ENCODE data around the gene PCBP1. TPM values are rescaled to one million over a fixed set of nuclear protein-coding genes. Genes with fewer than 3 reads are reported as not detected.

Gene PCBP1
- total and polyA plus RNA-seq, 9 of the 15 experiments (the other 6 are each of a cell fraction or from before 2014, with no cell fraction given), result 19.2 to 407 (median 78.1) TPM

- no peak for TF ChIP-seq SLC30A9 (CRISPR knock-in tag; IDR thresholded peaks at IDR 0.05)
- no peak for TF ChIP-seq MECOM (CRISPR knock-in tag; IDR thresholded peaks at IDR 0.05)
- no peak for TF ChIP-seq ZKSCAN3 (CRISPR knock-in tag; IDR thresholded peaks at IDR 0.05)
- no peak for TF ChIP-seq MXD1 (CRISPR knock-in tag; IDR thresholded peaks at IDR 0.05; ENCODE audit: borderline replicate concordance, poor library complexity, severe bottlenecking)
- no peak for TF ChIP-seq CCAR2 (IDR thresholded peaks at IDR 0.05; ENCODE audit: low read depth, low read length)
- no peak for TF ChIP-seq EZH2 (IDR thresholded peaks at IDR 0.05; ENCODE audit: borderline replicate concordance, low read depth, low read length)
- TF ChIP-seq SMARCC2 (IDR thresholded peaks at IDR 0.05; ENCODE audit: low read depth), result no peak
- TF ChIP-seq ELK1 (CRISPR knock-in tag; IDR thresholded peaks at IDR 0.05), result no peak
- TF ChIP-seq BHLHE40 (IDR thresholded peaks at IDR 0.05; ENCODE audit: low read length), result peak; percentile 80
- TF ChIP-seq CLOCK (CRISPR knock-in tag; IDR thresholded peaks at IDR 0.05; ENCODE audit: borderline replicate concordance), result no peak
- TF ChIP-seq CEBPB (tag; IDR thresholded peaks at IDR 0.05), result peak; percentile 69
- TF ChIP-seq DMBX1 (CRISPR knock-in tag; IDR thresholded peaks at IDR 0.05; ENCODE audit: borderline replicate concordance), result peak; percentile 35; the same call in 1 of the 2 replicates
- peak in 1 of 2 experiments; percentile 26; a peak in 1 of 4 replicates for TF ChIP-seq SIX5 (IDR thresholded peaks at IDR 0.05; ENCODE audit: borderline replicate concordance in 1 of 2, insufficient read depth in 1 of 2, low read depth in 1 of 2, low read length in 2 of 2)
- TF ChIP-seq CHCHD3 (CRISPR knock-in tag; IDR thresholded peaks at IDR 0.05), result no peak
- TF ChIP-seq, protein P1, sequence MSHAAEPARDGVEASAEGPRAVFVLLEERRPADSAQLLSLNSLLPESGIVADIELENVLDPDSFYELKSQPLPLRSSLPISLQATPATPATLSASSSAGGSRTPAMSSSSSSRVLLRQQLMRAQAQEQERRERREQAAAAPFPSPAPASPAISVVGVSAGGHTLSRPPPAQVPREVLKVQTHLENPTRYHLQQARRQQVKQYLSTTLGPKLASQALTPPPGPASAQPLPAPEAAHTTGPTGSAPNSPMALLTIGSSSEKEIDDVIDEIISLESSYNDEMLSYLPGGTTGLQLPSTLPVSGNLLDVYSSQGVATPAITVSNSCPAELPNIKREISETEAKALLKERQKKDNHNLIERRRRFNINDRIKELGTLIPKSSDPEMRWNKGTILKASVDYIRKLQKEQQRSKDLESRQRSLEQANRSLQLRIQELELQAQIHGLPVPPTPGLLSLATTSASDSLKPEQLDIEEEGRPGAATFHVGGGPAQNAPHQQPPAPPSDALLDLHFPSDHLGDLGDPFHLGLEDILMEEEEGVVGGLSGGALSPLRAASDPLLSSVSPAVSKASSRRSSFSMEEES (CRISPR knock-in tag; IDR thresholded peaks at IDR 0.05), result no peak
- TF ChIP-seq, protein P2, sequence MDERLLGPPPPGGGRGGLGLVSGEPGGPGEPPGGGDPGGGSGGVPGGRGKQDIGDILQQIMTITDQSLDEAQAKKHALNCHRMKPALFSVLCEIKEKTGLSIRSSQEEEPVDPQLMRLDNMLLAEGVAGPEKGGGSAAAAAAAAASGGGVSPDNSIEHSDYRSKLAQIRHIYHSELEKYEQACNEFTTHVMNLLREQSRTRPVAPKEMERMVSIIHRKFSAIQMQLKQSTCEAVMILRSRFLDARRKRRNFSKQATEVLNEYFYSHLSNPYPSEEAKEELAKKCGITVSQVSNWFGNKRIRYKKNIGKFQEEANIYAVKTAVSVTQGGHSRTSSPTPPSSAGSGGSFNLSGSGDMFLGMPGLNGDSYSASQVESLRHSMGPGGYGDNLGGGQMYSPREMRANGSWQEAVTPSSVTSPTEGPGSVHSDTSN (CRISPR knock-in tag; IDR thresholded peaks at IDR 0.05; ENCODE audit: low read depth), result no peak
- TF ChIP-seq, protein P2 (tag; conservative IDR thresholded peaks at IDR 0.05; ENCODE audit: low read depth), result no peak
- TF ChIP-seq TGIF2 (CRISPR knock-in tag; IDR thresholded peaks at IDR 0.05), result no peak
Measured at GRCh38 chr2:70086838-70087701, at the start of gene PCBP1 (continued).

Data from K562 (cell line).